Globus pallidus (tissue), 1 donor: Measurements from ENCODE around the gene MEDAG.
A peak's percentile ranks its signal among the peaks of the same experiment; 100 is the strongest.

ENCODE experiments used
- DNase-seq: peaks from one replicate; pipeline ENCODE4 v3.0.0-alpha.2; 2015; ENCODE audit warnings: low spot score

MEDAG gene

GRCh38 chr13:30872685-30873461 lies 33.2 kb upstream of the MEDAG start:
- DNase-seq, result peak; percentile 16

GRCh38 chr13:30873499-30873898 lies 32.6 kb upstream of the MEDAG start:
- no peak for DNase-seq

GRCh38 chr13:30874111-30874510 lies 32.0 kb upstream of the MEDAG start:
- no peak for DNase-seq

- no peak for DNase-seq
These were observed 31.5 kb upstream of the MEDAG start for GRCh38 chr13:30874561-30874960.

- no peak for DNase-seq
These were observed 28.7 kb upstream of the MEDAG start for GRCh38 chr13:30877335-30877734.

GRCh38 chr13:30880151-30880855 lies 25.8 kb upstream of the MEDAG start:
- no peak for DNase-seq

GRCh38 chr13:30880856-30881155 lies 25.3 kb upstream of the MEDAG start:
- DNase-seq, result no peak

GRCh38 chr13:30881191-30881651 lies 24.9 kb upstream of the MEDAG start:
- no peak for DNase-seq

GRCh38 chr13:30882026-30882850 lies 23.8 kb upstream of the MEDAG start:
- no peak for DNase-seq

- no peak for DNase-seq
These were observed 22.9 kb upstream of the MEDAG start for GRCh38 chr13:30882996-30883766.

GRCh38 chr13:30884543-30884942 lies 21.5 kb upstream of the MEDAG start:
- DNase-seq, result no peak

- no peak for DNase-seq
These were observed 16.8 kb upstream of the MEDAG start for GRCh38 chr13:30889196-30889690.

GRCh38 chr13:30892966-30893365 lies 13.1 kb upstream of the MEDAG start:
- DNase-seq, result no peak

GRCh38 chr13:30895773-30896172 lies 10.3 kb upstream of the MEDAG start:
- no peak for DNase-seq

- DNase-seq, result no peak
These were observed 8.0 kb upstream of the MEDAG start for GRCh38 chr13:30898070-30898469.

GRCh38 chr13:30898678-30899241 lies 7.3 kb upstream of the MEDAG start:
- no peak for DNase-seq

- DNase-seq, result no peak
These were observed 5.6 kb upstream of the MEDAG start for GRCh38 chr13:30900436-30900835.

GRCh38 chr13:30900952-30901749 lies 4.9 kb upstream of the MEDAG start:
- no peak for DNase-seq

GRCh38 chr13:30904043-30904442 lies 2.0 kb upstream of the MEDAG start:
- DNase-seq, result no peak

GRCh38 chr13:30906411-30907051 lies 460 bp downstream of the MEDAG start:
- no peak for DNase-seq
